HG03457 (cell line): ENCODE results near the gene MPV17.
"Not testable (repeated sequence)": the region's sequence is repeated elsewhere in the genome, so short reads cannot be mapped to it uniquely, and the experiment has no call there.

Source experiments
- ATAC-seq: cut with Tn5 transposase; IDR thresholded peaks from one replicate; pipeline ENCODE4 v1.9.1; 2021; ENCODE audit warnings: moderate number of reproducible peaks; ENCODE audit not compliant: unreplicated experiment

The MPV17 gene

GRCh38 chr2:27322766-27323595 is at the start of gene MPV17:
Gene MPV17 (minus strand): TSS chr2:27323097. CDS start chr2:27322517, 580 bp downstream.
- peak; percentile 70 for ATAC-seq

DNA sequence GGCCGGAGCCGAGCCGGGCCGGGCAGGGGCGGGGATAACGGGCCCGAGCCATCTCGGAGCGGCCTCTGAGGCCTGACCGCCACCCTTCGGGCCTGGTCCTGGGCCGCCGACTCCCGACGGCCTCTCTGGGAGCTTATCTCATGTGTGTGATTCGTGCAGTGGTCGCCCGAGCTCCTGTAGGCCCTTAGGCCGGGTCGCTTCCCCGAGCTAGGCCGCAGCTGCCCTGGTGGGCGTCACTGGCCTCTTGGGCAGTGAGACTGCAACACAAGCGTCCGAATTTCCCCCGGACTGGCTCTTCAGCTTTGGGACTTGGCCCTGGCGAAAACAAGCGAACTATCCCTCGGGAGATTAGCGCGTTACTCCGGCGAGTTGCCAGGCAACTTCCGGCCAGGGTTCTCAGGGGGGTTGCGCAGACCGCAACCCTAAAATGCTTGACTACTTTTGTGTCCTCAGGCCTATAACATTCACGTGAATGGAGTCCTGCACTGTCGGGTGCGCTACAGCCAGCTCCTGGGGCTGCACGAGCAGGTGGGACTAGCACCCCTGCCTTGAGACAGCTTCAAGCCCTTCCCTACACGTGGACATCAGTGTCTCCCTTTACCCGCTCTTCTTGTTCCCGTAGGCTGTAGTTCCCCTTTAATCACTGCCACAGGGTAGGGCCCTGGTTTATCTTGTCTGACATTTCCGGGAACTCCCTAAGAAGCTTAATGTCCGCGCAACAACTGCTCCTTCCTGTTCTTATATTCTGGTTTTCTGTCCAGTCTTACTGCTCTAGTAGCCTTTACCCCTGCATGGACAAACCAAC is 48.1 kb upstream of the MPV17 start:
- no peak for ATAC-seq

DNA sequence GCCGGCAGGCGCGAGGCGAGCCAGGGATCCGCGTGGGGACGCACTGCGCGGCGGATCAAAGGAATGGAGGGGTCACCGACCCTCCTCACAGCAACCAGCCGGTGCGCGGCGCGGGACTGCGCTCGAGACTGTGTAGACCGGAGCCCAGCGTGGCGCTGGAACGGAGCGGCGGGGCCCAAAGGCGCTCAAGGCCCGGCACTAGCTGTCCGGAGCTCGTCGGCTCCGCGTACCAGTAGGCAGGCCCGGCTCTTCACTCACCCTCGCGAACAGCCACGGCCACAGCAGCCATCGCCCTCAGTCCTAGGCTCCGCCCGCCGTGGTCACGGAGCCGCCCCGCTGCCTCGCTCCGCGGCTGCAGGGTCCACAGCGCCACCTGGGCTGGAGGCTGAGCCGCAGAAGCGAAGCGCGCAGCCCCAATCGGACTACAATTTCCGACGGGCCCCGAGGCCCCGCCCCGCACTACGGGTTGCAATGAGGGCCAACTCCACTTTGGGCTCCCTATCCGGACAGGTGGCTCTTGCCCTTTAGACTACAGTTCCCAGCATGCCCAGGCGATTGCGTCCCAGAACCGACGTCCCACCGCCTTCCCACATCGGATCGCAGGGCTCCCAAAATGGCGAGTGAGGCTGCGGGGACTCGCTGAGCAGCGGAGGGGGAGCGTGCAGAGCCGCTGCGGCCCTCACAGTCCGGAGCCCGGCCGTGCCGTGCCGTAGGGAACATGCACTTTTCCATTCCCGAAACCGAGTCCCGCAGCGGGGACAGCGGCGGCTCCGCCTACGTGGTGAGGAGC is 47.3 kb upstream of the MPV17 start, which contains the start of the genes EIF2B4 and SNX17:
Gene EIF2B4, minus strand, starts transcription at position 313 of the 790 bp plus-strand sequence. Its CDS starts 24 bp downstream, at position 289.
Gene SNX17, plus strand, starts transcription at position 591 of the 790 bp plus-strand sequence. Its CDS starts 128 bp downstream, at position 719.
- peak; percentile 74 for ATAC-seq

- ATAC-seq, result peak; percentile 2
Observed at GRCh38 chr2:27369471-27370025, 46.7 kb upstream of the MPV17 start.

- no peak for ATAC-seq
Observed at GRCh38 chr2:27363933-27364332, 41.0 kb upstream of the MPV17 start.

- ATAC-seq, result no peak
Observed at GRCh38 chr2:27362678-27363420, 40.0 kb upstream of the MPV17 start.

DNA sequence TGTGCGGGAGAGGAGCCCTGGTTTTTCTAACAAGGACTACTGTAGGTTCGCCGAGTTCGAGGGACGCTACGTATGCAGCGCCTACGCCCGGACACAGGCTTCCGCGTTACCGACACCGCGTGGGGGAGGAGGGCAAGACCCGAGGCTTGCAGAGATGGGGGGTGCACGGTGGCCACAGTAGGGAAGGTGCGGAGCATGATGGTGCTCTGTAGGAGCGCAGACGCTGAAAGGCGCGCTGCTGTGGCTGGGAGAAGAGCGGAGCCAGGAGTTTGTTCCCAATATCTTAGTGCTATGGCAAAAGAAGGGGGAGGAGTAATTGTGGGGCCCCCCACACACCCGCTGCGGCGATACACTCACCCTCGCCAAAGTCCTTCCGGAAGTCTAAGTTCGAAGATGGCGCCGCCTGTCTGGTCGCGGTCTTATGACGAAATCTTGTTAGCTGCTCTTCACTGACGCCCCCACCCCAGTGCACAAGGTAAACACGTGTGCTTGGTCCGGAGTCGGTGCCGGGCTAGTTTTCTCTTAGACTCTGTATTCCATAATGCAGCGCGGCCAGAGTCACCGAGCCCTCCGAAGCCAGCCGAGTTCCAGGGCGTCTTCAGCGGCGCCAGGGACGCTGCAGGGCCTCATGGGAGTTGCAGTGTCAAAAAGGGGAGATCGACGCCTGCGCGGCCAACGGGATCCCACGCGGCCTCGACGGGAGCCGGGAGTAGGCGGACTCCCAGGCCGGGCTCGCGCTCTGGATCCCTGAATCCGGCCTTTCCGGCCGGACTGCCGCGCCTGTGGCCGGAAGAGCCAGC is 33.7 kb upstream of the MPV17 start, which contains the start of gene GTF3C2:
Gene GTF3C2, minus strand, starts transcription at position 383 of the 800 bp plus-strand sequence. CDS start 13,210 bp downstream, outside the sequence.
- peak; percentile 68 for ATAC-seq

GRCh38 chr2:27356056-27356381 is 33.1 kb upstream of the MPV17 start:
- ATAC-seq, result peak; percentile 31

DNA sequence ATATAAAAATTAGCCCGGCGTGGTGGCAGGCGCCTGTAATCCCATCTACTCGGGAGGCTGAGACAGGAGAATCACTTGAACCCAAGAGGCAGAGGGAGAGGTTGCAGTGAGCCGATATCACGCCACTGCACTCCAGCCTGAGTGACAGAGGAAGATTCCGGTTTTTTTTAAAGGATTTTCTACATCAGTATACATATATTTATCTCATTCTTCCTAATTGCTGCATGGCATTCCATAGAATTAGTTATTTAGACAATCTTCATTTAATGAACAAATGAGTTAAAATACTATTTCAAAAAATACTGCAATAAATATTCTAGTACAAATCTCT is 31.7 kb upstream of the MPV17 start:
- no peak for ATAC-seq

DNA sequence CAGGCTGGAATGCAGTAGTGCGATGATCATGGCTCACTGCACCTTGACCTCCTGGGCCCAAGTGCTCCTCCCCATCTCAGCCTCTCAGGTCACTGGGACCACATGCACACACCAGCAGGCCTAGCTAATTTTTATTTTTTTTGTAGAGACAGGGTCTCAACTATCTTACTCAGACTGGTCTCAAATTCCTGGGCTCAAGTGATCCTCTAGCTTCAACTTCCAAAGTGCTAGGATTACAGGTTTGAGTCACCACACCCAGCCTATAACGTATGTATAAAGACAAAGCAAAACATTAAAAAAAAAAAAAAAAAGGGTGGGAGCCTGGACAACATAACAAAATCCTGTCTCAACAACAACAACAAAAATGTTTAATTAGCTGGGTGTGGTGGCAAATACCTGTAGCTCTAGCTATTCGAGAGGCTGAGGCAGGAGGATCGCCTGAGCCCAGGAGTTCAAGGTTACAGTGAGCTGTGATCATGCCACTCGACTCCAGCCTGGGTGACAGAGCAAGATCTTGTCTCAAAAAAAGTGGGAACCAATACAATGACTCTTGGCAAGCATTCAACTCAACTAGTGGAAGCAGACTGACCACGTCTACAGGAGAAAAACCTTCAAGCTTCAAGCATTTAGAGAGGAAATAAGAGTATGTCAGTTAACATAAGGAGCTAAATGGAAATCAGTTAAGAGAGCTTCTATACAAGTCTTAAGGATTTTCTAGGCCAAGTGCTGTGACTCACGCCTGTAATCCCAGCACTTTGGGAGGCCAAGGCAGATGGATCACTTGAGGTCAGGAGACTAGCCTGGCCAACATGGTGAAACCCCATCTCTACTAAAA is 31.1 kb upstream of the MPV17 start:
- no peak for ATAC-seq

- not testable (repeated sequence) for ATAC-seq
Observed at GRCh38 chr2:27353386-27353761, 30.5 kb upstream of the MPV17 start.

- no peak for ATAC-seq
Observed at GRCh38 chr2:27351802-27352598, 29.1 kb upstream of the MPV17 start.

- no peak for ATAC-seq
Observed at GRCh38 chr2:27350106-27350693, 27.3 kb upstream of the MPV17 start.

- ATAC-seq, result no peak
Observed at GRCh38 chr2:27347641-27348040, 24.7 kb upstream of the MPV17 start.

DNA sequence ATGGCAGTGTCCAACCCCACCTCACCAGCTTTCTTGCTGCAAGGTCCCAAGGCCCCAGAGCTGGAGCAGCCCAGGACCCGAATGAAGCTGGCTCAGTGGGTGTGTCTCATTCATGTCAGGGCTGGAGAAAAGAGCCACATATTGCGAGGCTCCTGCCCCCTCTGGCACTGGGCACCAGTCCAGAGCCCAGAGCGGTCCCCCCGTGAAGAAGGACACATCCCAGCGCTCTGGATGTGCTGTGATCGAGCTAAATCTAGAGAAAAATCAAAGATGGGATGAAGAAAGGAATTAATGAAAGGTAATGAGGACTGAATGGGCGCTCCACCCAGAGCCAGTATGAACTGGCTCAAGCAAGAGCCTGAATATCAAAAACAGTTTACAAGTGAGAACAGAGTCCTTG is 13.3 kb upstream of the MPV17 start:
- ATAC-seq, result no peak

- no peak for ATAC-seq
Observed at GRCh38 chr2:27335311-27335710, 12.4 kb upstream of the MPV17 start.

GRCh38 chr2:27324720-27325119 is 1.8 kb upstream of the MPV17 start:
- no peak for ATAC-seq
